ENCODE data around the gene VWCE.

The VWCE gene, protein sequence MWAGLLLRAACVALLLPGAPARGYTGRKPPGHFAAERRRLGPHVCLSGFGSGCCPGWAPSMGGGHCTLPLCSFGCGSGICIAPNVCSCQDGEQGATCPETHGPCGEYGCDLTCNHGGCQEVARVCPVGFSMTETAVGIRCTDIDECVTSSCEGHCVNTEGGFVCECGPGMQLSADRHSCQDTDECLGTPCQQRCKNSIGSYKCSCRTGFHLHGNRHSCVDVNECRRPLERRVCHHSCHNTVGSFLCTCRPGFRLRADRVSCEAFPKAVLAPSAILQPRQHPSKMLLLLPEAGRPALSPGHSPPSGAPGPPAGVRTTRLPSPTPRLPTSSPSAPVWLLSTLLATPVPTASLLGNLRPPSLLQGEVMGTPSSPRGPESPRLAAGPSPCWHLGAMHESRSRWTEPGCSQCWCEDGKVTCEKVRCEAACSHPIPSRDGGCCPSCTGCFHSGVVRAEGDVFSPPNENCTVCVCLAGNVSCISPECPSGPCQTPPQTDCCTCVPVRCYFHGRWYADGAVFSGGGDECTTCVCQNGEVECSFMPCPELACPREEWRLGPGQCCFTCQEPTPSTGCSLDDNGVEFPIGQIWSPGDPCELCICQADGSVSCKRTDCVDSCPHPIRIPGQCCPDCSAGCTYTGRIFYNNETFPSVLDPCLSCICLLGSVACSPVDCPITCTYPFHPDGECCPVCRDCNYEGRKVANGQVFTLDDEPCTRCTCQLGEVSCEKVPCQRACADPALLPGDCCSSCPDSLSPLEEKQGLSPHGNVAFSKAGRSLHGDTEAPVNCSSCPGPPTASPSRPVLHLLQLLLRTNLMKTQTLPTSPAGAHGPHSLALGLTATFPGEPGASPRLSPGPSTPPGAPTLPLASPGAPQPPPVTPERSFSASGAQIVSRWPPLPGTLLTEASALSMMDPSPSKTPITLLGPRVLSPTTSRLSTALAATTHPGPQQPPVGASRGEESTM

DNA sequence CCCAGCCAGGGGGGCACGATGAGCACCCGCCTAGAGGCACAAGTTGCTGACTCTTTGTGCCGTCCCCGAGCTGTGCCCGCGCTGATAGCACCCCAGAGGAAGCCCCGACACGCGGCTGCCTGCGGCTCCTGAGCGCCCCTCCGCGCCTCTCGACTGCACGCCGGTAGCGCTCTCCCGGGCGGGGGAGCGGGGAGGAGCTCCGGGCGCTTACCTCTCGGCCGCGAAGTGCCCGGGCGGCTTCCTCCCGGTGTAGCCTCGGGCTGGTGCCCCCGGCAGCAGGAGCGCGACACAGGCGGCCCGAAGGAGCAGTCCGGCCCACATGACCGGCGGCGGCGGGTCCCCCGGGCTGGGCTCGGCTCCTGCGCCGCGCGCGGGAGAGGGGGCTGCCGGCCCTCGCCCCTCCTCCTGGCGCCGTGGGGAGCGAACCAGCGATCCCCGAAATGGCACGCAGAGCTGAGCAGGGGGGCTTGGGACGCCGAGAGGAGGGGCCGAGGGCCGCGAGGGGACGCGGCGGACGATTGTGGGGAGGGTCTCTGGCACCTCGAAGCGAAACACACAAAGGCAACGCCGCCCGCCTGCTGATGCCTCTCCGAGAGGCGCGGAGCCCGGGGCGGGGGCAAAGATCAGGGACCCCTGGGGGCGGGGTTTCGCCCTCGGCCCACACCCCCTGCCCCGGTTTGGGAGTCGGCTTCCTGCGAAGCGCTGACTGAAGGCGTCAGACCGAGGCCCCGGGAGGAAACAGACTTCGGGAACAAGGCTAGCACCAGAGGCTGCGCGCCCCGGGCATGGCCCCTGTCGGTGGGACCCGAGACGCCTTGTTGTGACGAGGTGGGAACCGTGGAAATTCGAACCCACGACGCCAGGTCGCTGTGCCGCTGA lies at the start of gene VWCE:
VWCE (minus strand) TSS at position 600 of the 879 bp plus-strand sequence; CDS start at position 321, 279 bp downstream.
- DNase-seq = peak; percentile 78

DNA sequence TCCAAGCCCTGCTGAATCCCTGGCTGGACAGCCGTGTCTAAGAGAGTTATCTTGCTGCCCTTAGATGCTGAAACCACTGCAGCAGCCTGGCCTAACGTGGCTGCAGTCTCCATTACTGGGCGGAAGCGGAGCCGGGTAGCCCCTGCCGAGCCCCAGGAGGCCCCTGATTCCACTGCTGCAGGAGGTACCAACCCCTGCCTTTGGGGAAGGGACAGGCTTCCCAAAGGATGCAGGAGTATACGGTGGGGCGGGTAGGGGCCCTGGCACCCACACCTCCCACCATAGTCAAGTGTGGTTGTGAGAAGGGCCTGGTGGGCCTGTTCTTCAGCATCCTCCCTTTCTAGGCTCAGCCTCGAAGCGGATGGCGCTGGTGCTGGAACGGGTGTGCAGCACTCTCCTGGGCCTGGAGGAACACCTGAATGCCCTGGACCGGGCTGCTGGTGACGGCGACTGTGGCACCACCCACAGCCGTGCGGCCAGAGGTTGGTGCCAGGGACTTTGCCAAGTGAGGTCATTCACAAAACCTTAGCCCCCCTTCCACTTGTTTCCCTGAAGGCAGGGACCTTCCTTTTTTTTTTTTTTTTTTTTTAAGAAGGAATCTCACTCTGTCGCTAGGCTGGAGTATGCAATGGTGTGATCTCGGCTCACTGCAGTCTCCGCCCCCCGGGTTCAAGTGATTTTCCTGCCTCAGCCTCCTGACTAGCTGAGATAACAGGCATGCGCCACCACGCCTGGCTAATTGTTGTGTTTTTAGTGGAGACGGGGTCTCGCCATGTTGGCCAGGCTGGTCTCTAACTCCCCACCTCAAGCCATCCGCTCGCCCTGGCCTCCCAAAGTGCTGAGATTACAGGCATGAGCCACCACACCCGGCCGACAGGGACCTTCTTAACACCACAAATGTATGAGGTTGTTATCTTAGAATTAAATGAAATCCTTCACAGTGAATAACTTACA lies 49.0 kb upstream of the VWCE start:
- no peak for DNase-seq

DNA sequence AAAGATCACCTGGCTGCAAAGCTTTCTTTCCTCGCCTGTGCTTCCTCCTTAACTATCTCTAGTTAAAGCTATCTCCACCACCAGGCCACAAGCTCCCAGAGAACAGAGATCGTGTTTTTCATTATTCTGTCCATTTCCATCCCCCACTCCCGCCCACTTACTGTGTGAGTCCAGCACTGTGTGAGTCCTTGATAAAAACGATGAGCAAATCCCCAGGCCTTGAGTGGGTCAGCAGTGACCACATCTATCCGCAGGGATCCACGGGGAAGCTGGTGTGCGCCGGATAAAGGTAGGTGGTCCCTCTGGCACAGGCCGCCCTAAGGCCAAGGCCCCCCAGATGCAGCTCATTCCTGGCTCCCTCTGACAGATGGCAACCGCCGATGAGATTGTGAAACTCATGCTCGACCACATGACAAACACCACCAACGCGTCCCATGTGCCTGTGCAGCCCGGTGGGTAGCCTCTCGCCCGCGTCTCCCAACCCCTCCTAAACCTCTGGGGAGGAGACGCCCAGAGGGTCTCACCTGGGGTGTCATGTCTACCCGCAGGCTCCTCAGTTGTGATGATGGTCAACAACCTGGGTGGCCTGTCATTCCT lies 47.2 kb upstream of the VWCE start:
- no peak for DNase-seq

DNA sequence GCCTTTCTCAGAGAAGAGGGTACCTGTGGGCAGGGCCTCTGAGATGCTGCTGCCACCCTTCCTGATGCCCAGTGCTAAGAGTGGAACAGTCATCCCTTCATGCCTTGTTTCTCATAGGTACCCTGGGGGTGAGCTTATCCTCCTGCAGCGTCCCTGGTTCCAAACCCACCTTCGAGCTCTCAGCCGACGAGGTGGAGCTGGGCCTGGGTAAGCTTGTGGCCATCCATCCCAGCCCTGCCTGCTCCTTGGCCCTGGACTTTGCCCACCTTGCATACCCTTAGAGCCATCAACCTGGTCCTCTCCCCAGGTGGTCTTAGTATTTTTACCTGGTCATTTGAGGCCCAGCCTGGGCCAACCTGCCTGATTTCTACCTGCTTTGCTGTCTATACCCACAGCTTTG lies 46.6 kb upstream of the VWCE start:
- no peak for DNase-seq

DNA sequence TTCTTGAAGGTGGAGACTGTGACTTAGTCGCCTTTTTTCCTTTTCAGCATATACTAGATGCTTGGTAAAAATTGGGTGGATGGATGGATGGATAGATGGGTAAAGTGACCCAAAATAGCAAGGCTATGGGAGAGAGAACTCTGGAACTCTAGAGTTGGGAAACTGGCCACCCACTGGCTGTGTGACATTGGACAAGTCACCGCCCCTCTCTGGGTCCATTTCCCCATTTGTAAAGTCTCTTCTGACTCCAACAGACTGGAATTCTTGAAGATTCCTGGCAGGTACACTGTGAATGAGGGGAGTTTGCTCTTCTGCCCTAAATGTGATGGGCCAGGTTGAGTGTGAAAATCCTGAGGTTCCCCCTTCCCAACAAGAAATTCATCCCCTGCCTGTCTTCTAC lies 45.9 kb upstream of the VWCE start:
- no peak for DNase-seq

DNA sequence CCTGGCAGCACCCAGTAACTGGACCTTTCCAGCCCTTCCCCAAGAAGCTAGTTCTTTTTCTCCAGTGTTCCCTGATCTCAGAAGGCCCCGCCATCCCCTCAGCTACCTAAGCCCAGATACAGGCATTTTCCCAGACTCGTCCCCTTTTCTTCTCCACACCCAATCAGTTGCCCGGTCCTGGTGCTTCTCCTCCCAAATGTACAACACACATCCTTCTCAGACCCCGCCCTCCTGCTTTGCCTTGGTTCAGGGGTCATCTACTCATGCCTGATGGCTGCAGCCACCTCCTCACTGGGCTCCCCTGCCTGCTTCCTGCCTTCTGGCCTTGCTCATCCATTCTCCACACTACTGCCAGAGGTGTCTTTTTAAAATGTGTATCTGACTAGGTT lies 44.4 kb upstream of the VWCE start:
- DNase-seq = no peak

DNA sequence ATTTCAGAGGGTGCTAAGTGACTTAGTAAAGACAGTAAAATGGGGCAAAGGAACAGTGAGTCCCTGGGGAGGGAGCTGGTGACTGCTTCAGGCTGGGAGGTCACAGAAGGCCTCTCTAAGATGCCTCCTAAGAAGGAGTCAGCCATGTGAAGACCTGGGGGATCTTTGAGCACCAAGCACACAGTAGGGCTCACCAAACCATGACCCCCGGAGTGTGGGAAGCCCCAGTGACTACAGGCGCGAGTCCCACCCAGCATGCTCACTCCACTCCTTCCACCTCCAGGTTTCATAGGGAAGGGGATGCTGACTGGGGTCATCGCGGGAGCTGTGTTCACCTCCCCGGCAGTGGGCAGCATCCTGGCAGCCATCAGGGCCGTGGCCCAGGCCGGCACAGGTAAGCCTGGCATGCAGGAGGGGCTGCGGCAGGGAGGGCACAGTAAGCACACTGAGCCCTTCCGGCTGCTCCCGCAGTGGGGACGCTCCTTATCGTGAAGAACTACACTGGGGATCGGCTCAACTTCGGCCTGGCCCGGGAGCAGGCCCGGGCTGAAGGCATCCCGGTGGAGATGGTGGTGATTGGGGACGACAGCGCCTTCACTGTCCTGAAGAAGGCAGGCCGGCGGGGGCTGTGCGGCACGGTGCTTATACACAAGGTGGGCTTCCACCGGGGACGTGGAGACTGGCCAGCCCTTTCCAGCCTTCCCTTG lies 43.8 kb upstream of the VWCE start:
- DNase-seq = no peak

DNA sequence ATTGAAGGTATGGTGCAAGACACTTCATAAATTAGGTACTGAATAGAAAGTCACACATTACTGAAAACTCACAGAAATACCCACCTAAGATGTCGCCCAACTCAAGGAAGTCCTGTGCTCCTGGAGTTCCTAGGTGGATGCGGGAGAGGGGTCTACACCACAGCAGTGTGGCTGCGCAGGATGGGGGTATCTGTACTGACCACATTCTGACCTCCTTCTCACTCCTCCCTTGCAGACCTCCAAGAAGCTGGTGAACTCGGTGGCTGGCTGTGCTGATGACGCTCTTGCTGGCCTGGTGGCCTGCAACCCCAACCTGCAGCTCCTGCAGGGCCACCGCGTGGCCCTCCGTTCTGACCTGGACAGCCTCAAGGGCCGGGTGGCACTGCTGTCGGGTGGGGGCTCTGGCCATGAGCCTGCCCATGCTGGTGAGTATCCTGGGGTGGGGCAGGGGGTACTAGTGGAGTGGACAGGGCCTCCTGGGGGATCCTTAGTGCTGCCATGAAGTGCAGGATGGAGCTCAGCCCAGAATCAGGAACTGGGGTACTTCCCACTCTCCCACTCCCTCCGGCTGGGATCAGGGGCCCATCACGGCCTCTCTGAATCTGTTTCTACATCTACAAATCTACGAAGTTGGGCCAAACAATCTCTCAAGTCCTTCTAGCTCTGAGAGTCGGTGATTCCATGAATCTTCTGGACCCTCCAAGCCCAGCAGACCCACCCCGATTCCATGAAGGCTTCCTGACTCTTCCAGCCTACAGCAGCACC lies 42.8 kb upstream of the VWCE start:
- no peak for DNase-seq

DNA sequence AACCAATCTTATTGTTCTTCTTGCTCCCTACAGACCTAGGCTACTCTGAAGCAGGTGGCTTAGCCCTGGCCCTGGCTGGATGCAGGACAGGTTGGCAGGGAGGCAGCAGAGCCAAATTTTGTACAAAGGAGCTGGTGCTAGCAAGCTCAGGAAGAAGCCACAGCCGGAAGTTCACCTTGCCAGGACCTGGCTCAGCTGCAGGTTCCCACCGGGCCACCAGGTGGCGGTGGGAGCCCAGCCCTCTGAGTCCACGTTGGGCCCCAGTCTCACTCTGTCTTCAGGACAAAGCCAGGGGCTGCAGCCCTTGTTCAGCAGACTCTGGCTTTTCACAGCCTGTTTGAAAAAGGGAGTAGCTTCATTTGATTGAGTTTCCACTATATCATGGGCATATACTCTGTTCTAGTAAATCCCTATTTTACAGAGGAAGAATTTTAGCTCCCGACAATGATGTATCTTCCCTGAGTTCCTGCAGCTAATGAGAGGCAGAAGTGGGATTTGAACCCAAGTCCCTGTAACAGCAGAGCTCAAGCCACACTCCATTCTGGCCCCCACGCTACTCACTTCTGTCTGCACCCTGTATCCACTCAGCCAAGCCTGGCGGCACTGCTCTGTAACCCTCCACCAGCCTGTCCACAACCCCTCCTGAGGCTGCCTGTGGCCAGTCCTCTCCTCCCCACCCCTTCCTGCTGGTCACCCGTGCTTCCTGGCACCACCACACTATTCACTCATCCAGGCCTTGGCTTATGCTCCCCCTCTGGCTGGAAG lies 41.2 kb upstream of the VWCE start:
- DNase-seq = peak; percentile 91

DNA sequence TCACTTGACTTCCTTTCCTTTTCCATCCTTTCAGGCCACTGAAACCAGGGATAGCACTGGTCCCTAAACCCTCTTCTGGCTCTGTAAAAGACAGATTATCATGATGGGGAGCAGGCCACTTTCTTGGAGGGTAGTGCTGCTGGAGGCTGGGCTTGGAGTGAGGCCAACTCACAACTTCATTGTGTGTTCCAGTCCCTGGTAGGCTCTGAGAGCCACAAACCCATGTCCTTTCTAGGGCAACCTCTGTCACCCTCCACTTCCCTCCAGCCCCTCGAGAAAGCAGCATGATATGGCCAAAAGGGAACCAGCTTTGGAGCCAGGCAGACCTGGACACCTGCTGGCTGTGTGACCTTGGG lies 40.2 kb upstream of the VWCE start:
- peak; percentile 25 for DNase-seq

DNA sequence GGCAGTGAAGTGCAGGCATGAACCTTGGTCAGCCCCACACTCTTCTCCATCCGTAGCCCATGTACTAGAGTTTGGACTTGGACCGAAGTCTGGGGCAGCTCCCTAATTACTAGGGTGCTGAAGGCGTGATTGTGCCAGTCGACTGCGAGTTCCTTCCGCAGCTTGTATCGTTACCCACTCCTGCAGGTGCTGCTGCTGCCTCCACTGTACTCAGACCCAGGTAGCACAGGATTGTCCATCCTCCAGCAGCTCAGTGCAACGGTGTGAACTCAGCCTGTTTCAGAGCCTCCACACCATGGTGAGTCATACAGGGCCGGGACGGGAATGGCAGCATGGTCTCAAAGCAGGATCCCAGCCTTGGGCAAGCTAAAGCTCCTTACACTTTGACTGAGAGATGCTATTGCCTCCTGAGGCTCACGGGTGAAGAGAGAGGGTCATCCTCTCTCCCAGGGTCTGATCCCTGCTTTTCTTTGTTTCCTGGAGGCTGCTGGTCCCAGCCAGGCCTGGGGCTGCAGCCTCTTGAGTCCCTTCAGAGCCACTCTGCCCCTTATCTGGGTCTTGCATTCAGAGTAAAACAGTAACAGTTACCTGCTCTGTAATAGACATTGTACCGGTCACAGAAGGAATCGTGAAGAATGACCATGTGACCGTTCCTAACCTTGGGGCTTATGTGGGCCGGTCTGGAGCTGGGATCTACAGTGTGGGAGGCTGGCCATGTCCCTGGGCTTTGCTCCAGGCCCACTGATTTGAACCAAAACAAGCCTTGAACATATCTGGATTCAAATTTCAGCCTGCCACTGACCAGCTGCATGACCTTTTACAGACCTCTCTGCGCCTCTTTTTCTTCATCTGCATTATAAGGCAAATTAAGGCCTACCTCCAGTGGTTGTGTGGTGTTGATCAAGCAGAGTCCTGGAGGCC lies 39.6 kb upstream of the VWCE start:
- DNase-seq = peak; percentile 23

DNA sequence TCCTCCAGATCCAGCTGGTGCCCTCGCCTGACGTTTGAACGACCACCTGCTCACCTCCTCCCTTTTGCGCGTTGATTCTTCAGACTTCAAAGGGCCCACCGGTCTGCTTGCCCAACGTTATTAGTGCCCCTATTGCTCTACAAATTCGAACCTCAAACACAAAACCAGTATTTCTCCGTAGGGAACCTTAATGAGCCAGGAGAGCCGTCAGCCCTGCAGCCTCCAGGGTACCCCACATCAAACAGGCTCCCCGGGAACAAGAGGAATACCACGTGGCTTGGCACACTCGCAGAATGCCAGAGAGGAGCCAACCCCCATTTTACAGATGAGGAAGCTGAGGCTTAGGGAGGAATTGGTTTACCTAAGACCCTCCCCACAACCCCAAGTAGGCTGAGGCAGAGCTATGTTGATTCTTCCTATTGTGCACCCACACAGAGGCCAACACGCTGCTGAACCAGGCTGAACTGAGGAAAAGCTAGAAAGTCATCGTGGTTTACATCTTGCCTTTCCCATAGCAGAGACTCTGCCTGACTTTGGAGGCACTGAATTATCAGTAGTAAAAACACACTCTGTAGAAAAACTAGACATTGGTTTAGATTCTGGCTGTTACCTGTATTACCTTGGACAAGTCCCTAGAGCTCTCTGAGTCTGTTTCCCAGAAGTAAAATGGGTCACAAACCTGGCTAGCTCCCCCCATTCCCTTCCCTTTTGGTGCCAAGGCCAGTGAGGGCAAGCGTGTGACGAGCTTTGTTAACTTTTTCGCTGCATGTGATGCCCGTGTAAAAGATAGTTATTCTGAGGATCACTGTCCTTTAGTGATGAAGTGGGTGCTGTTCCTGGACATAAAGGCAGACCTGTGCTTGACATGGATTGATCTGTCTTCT lies 38.7 kb upstream of the VWCE start:
- peak; percentile 58 for DNase-seq

DNA sequence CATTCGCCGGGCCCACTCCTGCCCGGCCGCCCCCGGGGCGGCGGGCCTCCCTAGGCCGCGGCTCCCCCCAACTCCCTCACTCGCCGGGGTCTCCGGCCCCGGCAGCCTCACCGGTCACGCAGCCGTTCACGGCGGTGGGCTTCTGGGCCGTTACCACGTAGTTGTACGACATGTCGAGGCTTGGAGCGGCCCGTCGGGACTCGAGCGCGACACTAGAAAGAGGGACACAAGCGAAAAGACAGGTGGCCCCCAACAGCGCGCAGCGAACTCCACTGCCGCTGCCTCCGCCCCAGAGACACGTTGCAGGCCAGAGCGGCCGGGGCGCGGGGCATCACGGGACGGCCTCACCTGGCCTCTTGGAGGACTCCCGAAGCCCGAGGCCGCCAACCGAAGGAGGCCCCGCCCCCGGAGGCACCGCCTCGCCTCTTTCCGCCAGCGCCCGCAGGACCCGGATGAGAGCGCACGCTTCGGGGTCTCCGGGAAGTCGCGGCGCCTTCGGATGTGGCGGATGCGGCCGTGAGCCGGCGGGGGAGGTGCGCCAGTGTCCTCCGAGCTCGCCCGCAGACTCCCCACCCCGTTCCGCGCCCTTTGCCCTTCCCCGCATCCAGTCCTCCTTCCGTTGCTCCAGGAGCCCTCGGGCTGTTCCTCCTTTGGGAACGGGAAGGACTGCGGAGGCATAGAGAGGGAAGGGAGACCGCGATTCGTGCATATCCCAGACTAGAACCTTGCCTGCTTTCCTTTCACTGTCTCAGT lies 37.9 kb upstream of the VWCE start, which contains the start of the genes DDB1 and TKFC:
DDB1 (minus strand) TSS at position 309 of the 753 bp plus-strand sequence; CDS start at position 172, 137 bp downstream.
TKFC (plus strand) TSS at position 432 of the 753 bp plus-strand sequence. CDS start 1,501 bp downstream, outside the sequence.
- peak; percentile 97 for DNase-seq

DNA sequence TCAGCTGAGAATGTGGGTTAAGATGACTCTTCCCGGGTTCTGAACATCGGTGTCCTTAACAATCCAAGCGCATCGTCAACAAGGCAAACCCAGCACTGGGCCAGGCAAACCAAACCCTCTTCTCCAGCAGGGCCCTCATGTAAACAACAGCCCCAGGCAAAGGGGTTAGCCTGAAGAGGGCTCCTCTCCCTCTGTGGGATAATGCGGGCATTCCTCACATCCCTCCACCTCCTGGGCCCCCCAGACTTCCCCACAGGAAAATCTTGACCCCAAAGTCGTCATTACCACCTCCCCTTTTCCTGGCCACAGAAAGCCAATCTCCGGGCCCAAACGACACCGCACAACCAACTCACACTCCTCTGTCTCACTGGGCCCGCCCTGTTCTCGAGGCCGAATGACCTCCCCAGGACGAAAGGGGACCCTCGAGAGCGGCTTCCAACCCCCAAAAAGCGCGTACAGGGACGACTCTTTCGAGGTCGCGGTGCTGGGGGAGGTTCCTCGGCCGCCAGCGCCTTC lies 37.2 kb upstream of the VWCE start:
- DNase-seq = no peak

DNA sequence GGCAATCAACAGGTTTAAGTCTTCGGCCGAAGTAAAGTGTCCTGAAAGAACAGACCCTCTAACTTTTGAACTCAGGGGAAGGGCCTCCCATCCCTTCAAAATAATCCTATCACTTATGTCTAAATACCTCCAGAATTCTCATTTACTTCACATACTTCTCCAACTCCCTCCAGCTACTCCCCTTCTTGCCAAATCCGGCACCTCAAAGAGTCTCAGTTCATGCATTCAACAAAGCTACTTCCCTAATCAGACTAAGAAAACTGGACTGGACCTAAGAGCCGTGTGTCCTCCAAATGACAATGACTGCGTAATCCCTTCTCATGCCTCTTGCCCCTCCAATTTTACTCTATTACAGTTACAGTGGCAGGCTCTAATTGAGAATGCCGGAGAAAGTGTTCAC lies 36.5 kb upstream of the VWCE start:
- DNase-seq = peak; percentile 42

DNA sequence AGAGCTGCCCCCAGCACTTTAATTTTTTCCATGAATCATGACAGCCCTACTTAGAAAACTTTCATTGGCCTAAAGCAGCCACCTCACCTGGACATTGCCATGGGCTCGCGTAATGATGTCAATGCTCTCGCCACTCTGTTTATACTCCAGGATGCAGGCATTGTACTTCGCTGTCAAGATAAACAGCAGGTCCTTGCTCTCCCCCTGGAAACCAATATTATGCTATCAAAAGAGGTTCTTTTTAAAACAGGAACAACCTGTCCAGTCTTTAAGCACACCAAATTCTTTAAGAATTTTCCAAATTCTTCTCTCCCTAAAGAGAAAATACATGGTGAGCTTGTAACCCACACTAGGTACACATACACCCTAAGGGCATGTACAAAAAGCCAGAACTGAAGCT lies 34.8 kb upstream of the VWCE start:
- no peak for DNase-seq

All from OCI-M1 (cell line).